ENCODE results near the gene FLYWCH1.

- TF ChIP-seq PATZ1 (CRISPR knock-in tag; IDR thresholded peaks at IDR 0.05; ENCODE audit: borderline replicate concordance) (peak; percentile 49; the same call in 1 of the 2 replicates), TSHZ2 (CRISPR knock-in tag; IDR thresholded peaks at IDR 0.05) (no peak), ZNF8 (CRISPR knock-in tag; IDR thresholded peaks at IDR 0.05) (no peak), PPARA (CRISPR knock-in tag; IDR thresholded peaks at IDR 0.05; ENCODE audit: borderline replicate concordance) (no peak), SNAI2 (CRISPR knock-in tag; IDR thresholded peaks at IDR 0.05) (no peak), ZFP3 (CRISPR knock-in tag; IDR thresholded peaks at IDR 0.05) (no peak), CREB5 (CRISPR knock-in tag; IDR thresholded peaks at IDR 0.05; ENCODE audit: low read depth) (no peak), POU6F1 (CRISPR knock-in tag; IDR thresholded peaks at IDR 0.05; ENCODE audit: borderline replicate concordance, low read depth) (no peak), OSR1 (CRISPR knock-in tag; IDR thresholded peaks at IDR 0.05) (no peak), ARNTL (CRISPR knock-in tag; IDR thresholded peaks at IDR 0.05; ENCODE audit: borderline replicate concordance, low read depth) (no peak), ZNF70 (CRISPR knock-in tag; IDR thresholded peaks at IDR 0.05) (no peak)
Observed at GRCh38 chr16:2969545-2970521, 58.1 kb downstream of the FLYWCH1 start.
